HCT116 (cell line): ENCODE measurements around the gene BRINP2. TPM values are rescaled to one million over a fixed set of nuclear protein-coding genes. Genes with fewer than 3 reads are reported as not detected.

Experiments used
- ATAC-seq: fragments of 200-7000 bp; cut with Tn5 transposase; 2 replicates; pipeline ENCODE4 v1.9.1; 2020; ENCODE audit warnings: mild to moderate bottlenecking, moderate library complexity
- BruUV-seq: library from RNA; stranded (reverse); fragments of 400-500 nt; replicated peaks from 2 replicates; lab custom pipeline; 2021; lab: Mats Ljungman, UMichigan
- CTCF ChIA-PET: fragments of 300-600 bp; sonication (Branson Sonifier 250); formaldehyde crosslinking; loops from one replicate; lab custom pipeline; 2021; ENCODE audit warnings: antibody characterized with exemption; lab: Charles Lee
- POLR2A ChIA-PET: fragments of 300-600, 350-600 bp; sonication (Branson Sonifier 250); formaldehyde crosslinking; loops from one replicate; lab custom pipeline; 2021; ENCODE audit warnings: antibody characterized with exemption; lab: Charles Lee
- RAD21 ChIA-PET, 2 experiments: fragments of 300-600 bp; sonication (Branson Sonifier 250); formaldehyde crosslinking; loops; one replicate each; lab custom pipeline; 2023; ENCODE audit warnings: low total read pairs in 2 of 2; ENCODE audit not compliant: uncharacterized antibody in 2 of 2, unreplicated experiment in 2 of 2, low non-redundant PET in 1 of 2; lab: Charles Lee
- DNase-seq: peaks from one replicate; pipeline ENCODE4 v3.0.0-alpha.2; 2010; ENCODE audit warnings: low read depth, low spot score
- H2AFZ ChIP-seq: fragments of 200-600 bp; shearing (Covaris generic), sonication (generic); 2 replicates; pipeline ENCODE4 v1.6.1; 2017; ENCODE audit warnings: low read depth, mixed run types, mixed read lengths, antibody characterized with exemption, low read length; ENCODE audit not compliant: poor library complexity, severe bottlenecking
- H3K27ac ChIP-seq: 2 replicates; pipeline ENCODE4 v1.5.1; 2012; ENCODE audit warnings: low read depth, low read length
- H3K27me3 ChIP-seq: fragments of 200-600 bp; sonication (generic); 2 replicates; pipeline ENCODE4 v1.6.1; 2016; ENCODE audit warnings: mixed run types, low read length, mixed read lengths; ENCODE audit not compliant: insufficient read depth
- H3K36me3 ChIP-seq, 2 experiments: fragments of 200-500 bp in 1 of 2; fragments of 200-600 bp in 1 of 2; sonication (Bioruptor generic) in 1 of 2; sonication (generic) in 1 of 2; 2 replicates each; pipeline versions ENCODE4 v1.5.1 to v1.6.1; 2014 to 2016; ENCODE audit warnings: low read length in 2 of 2, inconsistent platforms in 1 of 2, mixed read lengths in 1 of 2, mixed run types in 1 of 2; ENCODE audit not compliant: insufficient read depth in 2 of 2, control insufficient read depth in 1 of 2
- H3K4me1 ChIP-seq, 2 experiments: fragments of 200-600 bp in 1 of 2; sonication (generic) in 1 of 2; 2 replicates each; pipeline versions ENCODE4 v1.5.1 to v1.6.1; 2012 to 2017; ENCODE audit warnings: low read length in 2 of 2, inconsistent platforms in 1 of 2, mild to moderate bottlenecking in 1 of 2, mixed read lengths in 1 of 2, mixed run types in 1 of 2, moderate library complexity in 1 of 2; ENCODE audit not compliant: insufficient read depth in 2 of 2, control insufficient read depth in 1 of 2
- H3K4me2 ChIP-seq: fragments of 200-600 bp; sonication (generic); 2 replicates; pipeline ENCODE4 v1.6.1; 2017; ENCODE audit warnings: mixed run types, low read length, mixed read lengths
- H3K4me3 ChIP-seq, 2 experiments: fragments of 200-600 bp in 1 of 2; sonication (generic) in 1 of 2; replicated peaks in 1 of 2; 2 replicates each; pipeline ENCODE4 v1.5.1; 2011 to 2016; ENCODE audit warnings: low read length in 2 of 2, control low read depth in 1 of 2, low read depth in 1 of 2, mild to moderate bottlenecking in 1 of 2, mixed read lengths in 1 of 2, mixed run types in 1 of 2
- H3K79me2 ChIP-seq: fragments of 200-600 bp; sonication (generic); 2 replicates; pipeline ENCODE4 v1.6.1; 2017; ENCODE audit warnings: mild to moderate bottlenecking, mixed run types, low read length, moderate library complexity, mixed read lengths; ENCODE audit not compliant: insufficient read depth
- H3K9ac ChIP-seq: fragments of 200-600 bp; sonication (generic); 2 replicates; pipeline ENCODE4 v1.6.1; 2016; ENCODE audit warnings: low read length, mixed read lengths
- H3K9me2 ChIP-seq: fragments of 200-600 bp; sonication (generic), shearing (Covaris generic); 2 replicates; pipeline ENCODE4 v1.6.1; 2017; ENCODE audit warnings: mixed run types, mild to moderate bottlenecking, moderate library complexity; ENCODE audit not compliant: insufficient read depth
- H3K9me3 ChIP-seq, 2 experiments: fragments of 200-500 bp in 1 of 2; fragments of 200-600 bp in 1 of 2; sonication (Bioruptor generic) in 1 of 2; sonication (generic) in 1 of 2; 2 replicates each; pipeline ENCODE4 v1.6.1; 2014 to 2017; ENCODE audit warnings: low read length in 2 of 2, mixed read lengths in 2 of 2, inconsistent platforms in 1 of 2, low read depth in 1 of 2, mild to moderate bottlenecking in 1 of 2, mixed run types in 1 of 2, moderate library complexity in 1 of 2; ENCODE audit not compliant: control insufficient read depth in 1 of 2, insufficient read depth in 1 of 2
- H4K20me1 ChIP-seq: fragments of 200-600 bp; sonication (generic), shearing (Covaris generic); 2 replicates; pipeline ENCODE4 v1.6.1; 2017; ENCODE audit warnings: mixed run types, mild to moderate bottlenecking, moderate library complexity; ENCODE audit not compliant: insufficient read depth
- ATF3 ChIP-seq: IDR thresholded peaks from 2 replicates; pipeline ENCODE4 v1.6.1; 2012
- CBX3 ChIP-seq: IDR thresholded peaks from 2 replicates; pipeline ENCODE4 v1.6.1; 2012; ENCODE audit warnings: low read depth
- CEBPB ChIP-seq: IDR thresholded peaks from 2 replicates; pipeline ENCODE4 v1.6.1; 2012; ENCODE audit warnings: low read depth
- CTCF ChIP-seq, 3 experiments: fragments of 200-600 bp in 1 of 3; sonication (generic) in 1 of 3; IDR thresholded peaks in 2 of 3; conservative IDR thresholded peaks in 1 of 3; 2 replicates each; pipeline ENCODE4 v1.5.1; 2012 to 2017; ENCODE audit warnings: low read depth in 2 of 3, low read length in 2 of 3, antibody characterized with exemption in 1 of 3, borderline replicate concordance in 1 of 3, control low read depth in 1 of 3, mild to moderate bottlenecking in 1 of 3, mixed read lengths in 1 of 3, mixed run types in 1 of 3, moderate library complexity in 1 of 3; ENCODE audit not compliant: insufficient read depth in 1 of 3
- EZH2 ChIP-seq: fragments of 200-600 bp; sonication (generic); IDR thresholded peaks from 2 replicates; pipeline ENCODE4 v1.6.1; 2017; ENCODE audit warnings: antibody characterized with exemption, mixed run types
- FOSL1 ChIP-seq: IDR thresholded peaks from 2 replicates; pipeline ENCODE4 v1.6.1; 2012; ENCODE audit warnings: low read depth
- MAX ChIP-seq: IDR thresholded peaks from 2 replicates; pipeline ENCODE4 v1.6.1; 2012
- POLR2A ChIP-seq: IDR thresholded peaks from 2 replicates; pipeline ENCODE4 v1.7.0; 2011; ENCODE audit warnings: borderline replicate concordance; ENCODE audit not compliant: insufficient read depth, insufficient read length; ENCODE audit errors: extremely low read depth
- POLR2AphosphoS5 ChIP-seq: IDR thresholded peaks from 2 replicates; pipeline ENCODE4 v1.6.1; 2011; ENCODE audit warnings: mild to moderate bottlenecking, low read depth, low read length, moderate library complexity
- RAD21 ChIP-seq: IDR thresholded peaks from 2 replicates; pipeline ENCODE4 v1.6.1; 2012; ENCODE audit warnings: low read depth, mild to moderate bottlenecking
- REST ChIP-seq: IDR thresholded peaks from 2 replicates; pipeline ENCODE4 v1.6.1; 2012; ENCODE audit warnings: low read depth
- SIN3A ChIP-seq: IDR thresholded peaks from 2 replicates; pipeline ENCODE4 v1.6.1; 2012; ENCODE audit warnings: low read depth
- SP1 ChIP-seq: IDR thresholded peaks from 2 replicates; pipeline ENCODE4 v1.6.1; 2012; ENCODE audit warnings: low read depth
- SRF ChIP-seq: IDR thresholded peaks from 2 replicates; pipeline ENCODE4 v1.6.1; 2012; ENCODE audit warnings: low read depth
- TCF7L2 ChIP-seq: IDR thresholded peaks from 2 replicates; pipeline ENCODE4 v1.7.0; 2011; ENCODE audit warnings: borderline replicate concordance, inconsistent platforms; ENCODE audit not compliant: insufficient read depth, insufficient read length; ENCODE audit errors: extremely low read depth
- YY1 ChIP-seq: IDR thresholded peaks from 2 replicates; pipeline ENCODE4 v1.6.1; 2011; ENCODE audit warnings: low read length, low read depth, moderate library complexity, mild to moderate bottlenecking; ENCODE audit not compliant: insufficient replicate concordance; ENCODE audit errors: extremely low read depth
- ZBTB33 ChIP-seq: IDR thresholded peaks from 2 replicates; pipeline ENCODE4 v1.6.1; 2011; ENCODE audit warnings: mild to moderate bottlenecking, low read length, moderate library complexity; ENCODE audit not compliant: insufficient replicate concordance; ENCODE audit errors: extremely low read depth
- ZNF274 ChIP-seq: fragments of 200-500 bp; sonication (Bioruptor generic); IDR thresholded peaks from 2 replicates; pipeline ENCODE4 v1.6.1; 2014; ENCODE audit warnings: mild to moderate bottlenecking, low read depth, low read length, inconsistent platforms
- intact Hi-C: fragments of 100-400 bp; cut with micrococcal nuclease; formaldehyde crosslinking; loops from 2 replicates; pipeline ENCODE4 v1.10.0; 2022
- total RNA-seq: library from RNA; stranded (reverse); gene quantifications from one replicate; pipeline ENCODE4 v1.2.1, GENCODE V29; 2021; ENCODE audit not compliant: unreplicated experiment

The BRINP2 gene
- total RNA-seq, 1 experiment from 2014 or later, result not detected

- Histone ChIP-seq H3K4me1 (no peaks in the 10 kb centered on the region), H2AFZ (no peak overlapping the region), H3K9me3 (no peaks in the 10 kb centered on the region), H3K9ac (no peak overlapping the region), H3K79me2 (no peaks in the 10 kb centered on the region), H4K20me1 (no peaks in the 10 kb centered on the region), H3K9me2 (no peaks in the 10 kb centered on the region), H3K27ac (no peak overlapping the region), H3K36me3 (no peaks in the 10 kb centered on the region), H3K27me3 (no peaks in the 10 kb centered on the region), H3K4me2 (no peak overlapping the region), H3K4me3 (no peak overlapping the region)
- CTCF ChIA-PET, result no interaction called here
- TF ChIP-seq CBX3 (no peak), CTCF (IDR thresholded peaks at IDR 0.05 in 2 of 3, conservative IDR thresholded peaks at IDR 0.05 in 1 of 3; ENCODE audit: borderline replicate concordance in 1 of 3, insufficient read depth in 1 of 3, low read depth in 2 of 3, low read length in 2 of 3) (no peak), MAX (no peak), ZBTB33 (no peak), POLR2A (no peak), SRF (no peak), REST (no peak), EZH2 (no peak), FOSL1 (no peak), RAD21 (no peak), POLR2AphosphoS5 (no peak), TCF7L2 (no peak), ZNF274 (no peak), SP1 (no peak), YY1 (no peak), ATF3 (no peak), SIN3A (no peak), CEBPB (no peak)
- POLR2A ChIA-PET, result no interaction called here
- ATAC-seq, result no peak
- BruUV-seq, result no TSS peak
- RAD21 ChIA-PET, result no interaction called here
- no peak for DNase-seq
- intact Hi-C loops, result no loop called here
Observed at GRCh38 chr1:177208920-177209319, 38.2 kb downstream of the BRINP2 start.
